ENCODE measurements around the gene GP1BA. TPM values are rescaled to one million over a fixed set of nuclear protein-coding genes. Genes with fewer than 3 reads are reported as not detected.

The GP1BA gene
- total RNA-seq, 1 donor from 2014 or later: 0.22 TPM

GRCh38 chr17:4950746-4951204 is 18.7 kb downstream of the GP1BA start, which contains the start of gene ENO3:
Gene ENO3, plus strand, starts transcription at chr17:4951119. Its CDS starts 711 bp downstream, at chr17:4951830.
- peak; percentile 56 for DNase-seq
- TF ChIP-seq CTCF (IDR thresholded peaks at IDR 0.05; ENCODE audit: borderline replicate concordance): no peak
- Histone ChIP-seq H3K36me3 (peaks cover 10% of the 10 kb centered on the region), H3K27me3 (ENCODE audit: low read depth) (no peaks in the 10 kb centered on the region), H3K9me3 (replicated peaks) (no peaks in the 10 kb centered on the region), H3K4me1 (peaks cover 66% of the 10 kb centered on the region), H3K4me3 (peak within 1 kb of the TSS; percentile 99), H3K27ac (replicated peaks) (peak within 1 kb of the TSS; percentile 100)
- intact Hi-C loops (cut with micrococcal nuclease): no loop called here

GRCh38 chr17:4951486-4951885 is 19.4 kb downstream of the GP1BA start:
- Histone ChIP-seq H3K27me3 (ENCODE audit: low read depth) (no peaks in the 10 kb centered on the region), H3K36me3 (peaks cover 4% of the 10 kb centered on the region), H3K27ac (replicated peaks) (peak overlapping the region; percentile 100), H3K4me1 (peaks cover 59% of the 10 kb centered on the region), H3K4me3 (peak overlapping the region; percentile 99), H3K9me3 (replicated peaks) (no peaks in the 10 kb centered on the region)
- no peak for TF ChIP-seq CTCF (IDR thresholded peaks at IDR 0.05; ENCODE audit: borderline replicate concordance)
- intact Hi-C loops (cut with micrococcal nuclease): no loop called here
- no peak for DNase-seq

GRCh38 chr17:4953451-4953961 is 21.4 kb downstream of the GP1BA start:
- H3K36me3 ChIP-seq: peaks cover 9% of the 10 kb centered on the region
- no peaks in the 10 kb centered on the region for H3K27me3 ChIP-seq (ENCODE audit: low read depth)
- peaks cover 57% of the 10 kb centered on the region for H3K4me1 ChIP-seq
- no peak for DNase-seq
- intact Hi-C loops (cut with micrococcal nuclease): no loop called here
- no peaks in the 10 kb centered on the region for H3K9me3 ChIP-seq (replicated peaks)
- peak overlapping the region; percentile 100 for H3K27ac ChIP-seq (replicated peaks)
- H3K4me3 ChIP-seq: peak overlapping the region; percentile 99
- TF ChIP-seq CTCF (IDR thresholded peaks at IDR 0.05; ENCODE audit: borderline replicate concordance): no peak

DNA sequence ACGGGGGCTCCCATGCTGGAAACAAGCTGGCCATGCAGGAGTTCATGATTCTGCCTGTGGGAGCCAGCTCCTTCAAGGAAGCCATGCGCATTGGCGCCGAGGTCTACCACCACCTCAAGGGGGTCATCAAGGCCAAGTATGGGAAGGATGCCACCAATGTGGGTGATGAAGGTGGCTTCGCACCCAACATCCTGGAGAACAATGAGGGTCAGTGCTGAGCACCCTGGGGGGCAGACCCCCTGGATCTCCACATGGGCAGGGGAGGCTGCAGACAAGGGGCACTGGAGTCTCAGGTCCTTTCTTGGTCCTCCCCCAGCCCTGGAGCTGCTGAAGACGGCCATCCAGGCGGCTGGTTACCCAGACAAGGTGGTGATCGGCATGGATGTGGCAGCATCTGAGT is 23.0 kb downstream of the GP1BA start:
- Histone ChIP-seq H3K9me3 (replicated peaks) (no peaks in the 10 kb centered on the region), H3K27ac (replicated peaks) (no peak overlapping the region), H3K4me3 (no peak overlapping the region), H3K36me3 (peaks cover 23% of the 10 kb centered on the region), H3K27me3 (ENCODE audit: low read depth) (no peaks in the 10 kb centered on the region), H3K4me1 (peaks cover 46% of the 10 kb centered on the region)
- no peak for DNase-seq
- no peak for TF ChIP-seq CTCF (IDR thresholded peaks at IDR 0.05; ENCODE audit: borderline replicate concordance)
- intact Hi-C loops (cut with micrococcal nuclease): no loop called here

DNA sequence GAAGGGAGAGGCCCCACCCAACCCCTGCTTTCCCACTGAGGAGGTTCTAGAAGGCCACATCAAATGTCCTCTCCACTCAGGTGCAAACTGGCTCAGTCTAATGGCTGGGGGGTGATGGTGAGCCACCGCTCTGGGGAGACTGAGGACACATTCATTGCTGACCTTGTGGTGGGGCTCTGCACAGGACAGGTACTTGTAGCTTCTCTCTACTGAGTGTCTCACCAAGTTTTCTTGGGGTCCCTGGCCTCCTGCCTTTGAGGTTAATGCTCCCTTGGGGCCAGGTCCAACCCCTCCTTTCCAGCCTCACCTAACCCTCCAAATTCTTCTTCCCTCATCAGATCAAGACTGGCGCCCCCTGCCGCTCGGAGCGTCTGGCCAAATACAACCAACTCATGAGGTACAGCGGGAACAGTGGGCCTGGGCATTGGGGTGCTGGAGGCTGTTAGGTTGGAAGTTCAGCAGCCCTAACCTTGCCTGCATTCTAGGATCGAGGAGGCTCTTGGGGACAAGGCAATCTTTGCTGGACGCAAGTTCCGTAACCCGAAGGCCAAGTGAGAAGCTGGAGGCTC is 24.5 kb downstream of the GP1BA start:
- Histone ChIP-seq H3K36me3 (peaks cover 38% of the 10 kb centered on the region), H3K9me3 (replicated peaks) (no peaks in the 10 kb centered on the region), H3K4me1 (peaks cover 34% of the 10 kb centered on the region), H3K27ac (replicated peaks) (peak overlapping the region; percentile 10), H3K27me3 (ENCODE audit: low read depth) (no peaks in the 10 kb centered on the region), H3K4me3 (no peak overlapping the region)
- intact Hi-C loops (cut with micrococcal nuclease): no loop called here
- peak; percentile 26 for TF ChIP-seq CTCF (IDR thresholded peaks at IDR 0.05; ENCODE audit: borderline replicate concordance)
- no peak for DNase-seq

Measured in left ventricle myocardium inferior (tissue), 1 donor.